B cell (primary cell): ENCODE results near the gene FAM13B. TPM values are rescaled to one million over a fixed set of nuclear protein-coding genes. Genes with fewer than 3 reads are reported as not detected.

Source experiments
- ATAC-seq: fragments of 200-7000 bp; cut with Tn5 transposase; one replicate; pipeline ENCODE4 v1.10.0; 2021; ENCODE audit warnings: low read depth, mild to moderate bottlenecking, moderate number of reproducible peaks, moderate library complexity
- CTCF ChIA-PET: fragments of 350-600 bp; sonication (Branson Sonifier 250); formaldehyde crosslinking; loops from one replicate; lab custom pipeline; 2021; ENCODE audit warnings: antibody characterized with exemption, inconsistent platforms; lab: Charles Lee
- POLR2A ChIA-PET: fragments of 350-600 bp; sonication (Branson Sonifier 250); formaldehyde crosslinking; loops from one replicate; lab custom pipeline; 2021; ENCODE audit warnings: antibody characterized with exemption; lab: Charles Lee
- DNase-seq: peaks from one replicate; pipeline ENCODE4 v3.0.0; 2013
- H2AFZ ChIP-seq: 2 replicates; pipeline ENCODE4 v1.6.1; 2012; ENCODE audit warnings: mild to moderate bottlenecking, low read depth, low read length; ENCODE audit not compliant: insufficient read depth, poor library complexity, severe bottlenecking
- H3K27ac ChIP-seq, 2 donors: 1 replicate in 1 of 2; 2 replicates in 1 of 2; pipeline ENCODE4 v1.5.1; 2012 to 2013; ENCODE audit warnings: low read length in 2 of 2, mild to moderate bottlenecking in 2 of 2, moderate library complexity in 1 of 2
- H3K27me3 ChIP-seq, 4 experiments: fragments of 200-600 bp in 1 of 4; sonication (generic) in 1 of 4; replicated peaks in 1 of 4; 1 replicate in 2 of 4; 2 replicates in 2 of 4; pipeline versions ENCODE4 v1.6.1 to v1.7.0; 2013 to 2016; ENCODE audit warnings: low read length in 3 of 4, mild to moderate bottlenecking in 2 of 4, mixed read lengths in 1 of 4, moderate library complexity in 1 of 4; ENCODE audit not compliant: insufficient read depth in 4 of 4, control insufficient read depth in 3 of 4; ENCODE audit errors: control extremely low read depth in 1 of 4
- H3K36me3 ChIP-seq, 2 experiments: replicated peaks in 1 of 2; 1 replicate in 1 of 2; 2 replicates in 1 of 2; pipeline versions ENCODE4 v1.6.1 to v1.7.1; 2013; ENCODE audit warnings: low read length in 1 of 2; ENCODE audit not compliant: insufficient read depth in 2 of 2, control insufficient read depth in 1 of 2; ENCODE audit errors: control extremely low read depth in 1 of 2, extremely low read depth in 1 of 2
- H3K4me1 ChIP-seq, 2 donors: fragments of 200-600 bp in 1 of 2; sonication (generic) in 1 of 2; 1 replicate in 1 of 2; 2 replicates in 1 of 2; pipeline versions ENCODE4 v1.5.1 to v1.6.1; 2013 to 2017; ENCODE audit warnings: low read length in 2 of 2; ENCODE audit not compliant: control insufficient read depth in 2 of 2, insufficient read depth in 2 of 2
- H3K4me2 ChIP-seq: replicated peaks from 2 replicates; pipeline ENCODE3; 2012; ENCODE audit warnings: mild to moderate bottlenecking, low read depth, low read length; ENCODE audit not compliant: poor library complexity, severe bottlenecking
- H3K4me3 ChIP-seq, 5 experiments: fragments of 200-600 bp in 1 of 5; sonication (generic) in 1 of 5; 1 replicate in 3 of 5; 2 replicates in 2 of 5; pipeline versions ENCODE4 v1.5.1 to v1.7.0; 2011 to 2016; ENCODE audit warnings: low read length in 4 of 5, mild to moderate bottlenecking in 4 of 5, low read depth in 2 of 5, control low read depth in 1 of 5, moderate library complexity in 1 of 5; ENCODE audit not compliant: insufficient read depth in 1 of 5; ENCODE audit errors: control extremely low read depth in 1 of 5, extremely low read depth in 1 of 5
- H3K79me2 ChIP-seq: fragments of 200-600 bp; sonication (generic); one replicate; pipeline ENCODE4 v1.6.0; 2016; ENCODE audit warnings: low read length; ENCODE audit not compliant: control insufficient read depth, insufficient read depth
- H3K9ac ChIP-seq: fragments of 200-600 bp; sonication (generic); 2 replicates; pipeline ENCODE4 v1.6.1; 2017; ENCODE audit warnings: mild to moderate bottlenecking, low read length, moderate library complexity
- H3K9me3 ChIP-seq, 3 donors: one replicate each; pipeline versions ENCODE4 v1.6.1 to v1.7.1; 2013; ENCODE audit warnings: low read length in 2 of 3; ENCODE audit not compliant: control insufficient read depth in 2 of 3, insufficient read depth in 1 of 3; ENCODE audit errors: control extremely low read depth in 1 of 3
- H4K20me1 ChIP-seq: 2 replicates; pipeline ENCODE4 v1.6.0; 2012; ENCODE audit warnings: mild to moderate bottlenecking, low read length; ENCODE audit not compliant: insufficient read depth, control insufficient read depth, poor library complexity, severe bottlenecking
- H3K27ac Mint-ChIP-seq: one replicate; pipeline ENCODE4 v1.8.0; 2021; ENCODE audit warnings: mixed read lengths
- H3K27me3 Mint-ChIP-seq: one replicate; pipeline ENCODE4 v1.8.0; 2021; ENCODE audit warnings: mixed read lengths
- H3K4me1 Mint-ChIP-seq: one replicate; pipeline ENCODE4 v1.8.0; 2021; ENCODE audit warnings: mixed read lengths
- H3K4me3 Mint-ChIP-seq: one replicate; pipeline ENCODE4 v1.8.0; 2021; ENCODE audit warnings: mixed read lengths
- H3K9me3 Mint-ChIP-seq: one replicate; pipeline ENCODE4 v1.8.0; 2022; ENCODE audit warnings: mixed read lengths; ENCODE audit not compliant: insufficient read depth
- EZH2 ChIP-seq: IDR thresholded peaks from 2 replicates; pipeline ENCODE4 v1.6.1; 2012; ENCODE audit warnings: borderline replicate concordance, low read depth, mild to moderate bottlenecking, moderate library complexity, low read length; ENCODE audit not compliant: insufficient read depth, poor library complexity, severe bottlenecking
- whole genome bisulfite sequencing: methylation state at CpG from one replicate; pipeline ENCODE4 v1.1.5; 2013; ENCODE audit warnings: missing lambda C conversion rate; ENCODE audit not compliant: insufficient coverage; 5-methylcytosine and 5-hydroxymethylcytosine counted together
- intact Hi-C: fragments of 100-400 bp; cut with micrococcal nuclease; formaldehyde crosslinking; loops from one replicate; pipeline ENCODE4 v1.10.0; 2022
- polyA plus RNA-seq: library from polyadenylated mRNA; depleted of rRNA; stranded (reverse); fragments of >200 nt; gene quantifications from 2 replicates; pipeline ENCODE4 v1.2.3, GENCODE V29; 2012
- total RNA-seq, 2 donors: library from RNA; stranded (reverse); fragments of 120-200 nt in 1 of 2; gene quantifications; 1 replicate in 1 of 2; 2 replicates in 1 of 2; pipeline versions ENCODE4 v1.2.3 to v1.2.4, GENCODE V29; 2013 to 2022
- TF ChIP-seq, protein P1 (sequence below): fragments of 200-600 bp; IDR thresholded peaks from one replicate; pipeline ENCODE4 v1.8.0; 2022; ENCODE audit warnings: antibody characterized with exemption, mild to moderate bottlenecking

Gene FAM13B
- total and polyA plus RNA-seq, 2 donors (not counting 1 experiment from before 2014, with no cell fraction given): 17.3 to 118 TPM

- ChIA-PET POLR2A (no interaction called here), CTCF (interaction anchor here (0.8 to 2.4 kb wide), 7 partner anchors 9 to 260 kb away, joined by 3 to 13 read pairs (median 6); no protein-coding TSS in a partner anchor)
- Histone ChIP-seq H3K9me3 (no peaks in the 10 kb centered on the region), H2AFZ (no peak overlapping the region), H3K4me1 (peaks cover 8 to 10% of the 10 kb centered on the region in 2 donors), H3K9ac (no peak overlapping the region), H3K79me2 (peaks cover 14% of the 10 kb centered on the region), H3K4me2 (no peak overlapping the region), H3K4me3 (no peak overlapping the region), H4K20me1 (no peaks in the 10 kb centered on the region), H3K36me3 (no peaks in the 10 kb centered on the region), H3K27me3 (no peaks in the 10 kb centered on the region), H3K27ac (no peak overlapping the region)
- Mint-ChIP-seq H3K9me3 (no peaks in the 10 kb centered on the region), H3K4me3 (no peak overlapping the region), H3K4me1 (peaks cover 17% of the 10 kb centered on the region), H3K27me3 (no peaks in the 10 kb centered on the region), H3K27ac (no peak overlapping the region)
- ATAC-seq: no peak
- no peak for TF ChIP-seq EZH2
- TF ChIP-seq, protein P1, sequence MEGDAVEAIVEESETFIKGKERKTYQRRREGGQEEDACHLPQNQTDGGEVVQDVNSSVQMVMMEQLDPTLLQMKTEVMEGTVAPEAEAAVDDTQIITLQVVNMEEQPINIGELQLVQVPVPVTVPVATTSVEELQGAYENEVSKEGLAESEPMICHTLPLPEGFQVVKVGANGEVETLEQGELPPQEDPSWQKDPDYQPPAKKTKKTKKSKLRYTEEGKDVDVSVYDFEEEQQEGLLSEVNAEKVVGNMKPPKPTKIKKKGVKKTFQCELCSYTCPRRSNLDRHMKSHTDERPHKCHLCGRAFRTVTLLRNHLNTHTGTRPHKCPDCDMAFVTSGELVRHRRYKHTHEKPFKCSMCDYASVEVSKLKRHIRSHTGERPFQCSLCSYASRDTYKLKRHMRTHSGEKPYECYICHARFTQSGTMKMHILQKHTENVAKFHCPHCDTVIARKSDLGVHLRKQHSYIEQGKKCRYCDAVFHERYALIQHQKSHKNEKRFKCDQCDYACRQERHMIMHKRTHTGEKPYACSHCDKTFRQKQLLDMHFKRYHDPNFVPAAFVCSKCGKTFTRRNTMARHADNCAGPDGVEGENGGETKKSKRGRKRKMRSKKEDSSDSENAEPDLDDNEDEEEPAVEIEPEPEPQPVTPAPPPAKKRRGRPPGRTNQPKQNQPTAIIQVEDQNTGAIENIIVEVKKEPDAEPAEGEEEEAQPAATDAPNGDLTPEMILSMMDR: no peak
- intact Hi-C loops: loop anchor here (10.0 kb wide), 1 partner anchor 536 kb away; the partner anchor contains the start of gene HSPA9
- WGBS: no CpG with 5 or more reads among the region's 1 CpG
- no peak for DNase-seq
These were observed 5.9 kb upstream of the FAM13B start for GRCh38 chr5:138038826-138039225.

DNA sequence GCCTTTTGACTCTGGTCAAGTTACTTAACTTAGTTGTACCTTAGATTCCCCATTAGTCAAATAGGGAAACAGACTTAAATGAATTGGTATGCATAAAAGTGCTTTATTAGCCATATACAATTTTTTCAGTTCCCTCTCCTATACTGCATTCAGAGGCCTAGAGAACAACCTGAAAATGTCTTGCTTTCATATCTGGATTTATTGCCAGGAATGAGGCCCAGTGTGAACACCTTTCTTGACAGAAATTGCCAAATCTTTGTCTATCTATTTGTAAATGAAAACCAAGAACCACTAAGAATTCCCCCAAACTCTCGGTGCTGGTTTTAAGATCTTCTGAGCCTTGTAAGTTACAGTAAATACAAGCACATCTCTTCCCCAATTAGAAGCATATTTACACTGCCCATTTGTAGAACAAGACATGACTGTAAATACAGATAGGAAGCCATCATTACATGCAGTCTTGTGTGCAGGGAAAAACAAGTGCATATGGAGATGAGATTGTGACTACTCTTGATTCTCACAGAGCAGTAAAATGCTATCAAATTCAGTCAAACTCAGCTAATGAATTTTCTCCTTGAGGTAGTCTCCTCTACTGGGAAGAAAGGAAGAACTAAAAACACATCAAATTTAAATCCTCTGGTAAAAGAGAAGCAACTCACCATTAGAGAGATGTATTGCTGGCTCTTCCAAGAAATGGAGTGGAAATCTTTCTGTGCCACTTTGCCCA is 5.2 kb upstream of the FAM13B start:
- Histone ChIP-seq H2AFZ (no peak overlapping the region), H3K36me3 (no peaks in the 10 kb centered on the region), H3K9ac (no peak overlapping the region), H3K79me2 (peaks cover 18% of the 10 kb centered on the region), H3K27me3 (no peaks in the 10 kb centered on the region), H3K4me2 (no peak overlapping the region), H3K9me3 (no peaks in the 10 kb centered on the region), H4K20me1 (no peaks in the 10 kb centered on the region), H3K4me3 (no peak overlapping the region), H3K4me1 (peaks cover 14 to 16% of the 10 kb centered on the region in 2 donors), H3K27ac (no peak overlapping the region)
- ChIA-PET CTCF (interaction anchor here (0.8 to 5.3 kb wide), 10 partner anchors 11 to 259 kb away, joined by 3 to 101 read pairs (median 10); partner anchors contain the start of gene PKD2L2), POLR2A (interaction anchor here (0.6 kb wide), 1 partner anchor 10 kb away, joined by 3 read pairs; no protein-coding TSS in a partner anchor)
- Mint-ChIP-seq H3K4me3 (no peak overlapping the region), H3K27me3 (no peaks in the 10 kb centered on the region), H3K27ac (no peak overlapping the region), H3K9me3 (no peaks in the 10 kb centered on the region), H3K4me1 (peaks cover 24% of the 10 kb centered on the region)
- DNase-seq (no peak), ATAC-seq (no peak)
- TF ChIP-seq, protein P1: no peak
- TF ChIP-seq EZH2: no peak
- intact Hi-C loops: loop anchor here (10.0 kb wide), 1 partner anchor 537 kb away; the partner anchor contains the start of gene HSPA9
- WGBS: no CpG with 5 or more reads among the region's 1 CpG
